Measurements from ENCODE around the gene DRD5.

Gene DRD5

DNA sequence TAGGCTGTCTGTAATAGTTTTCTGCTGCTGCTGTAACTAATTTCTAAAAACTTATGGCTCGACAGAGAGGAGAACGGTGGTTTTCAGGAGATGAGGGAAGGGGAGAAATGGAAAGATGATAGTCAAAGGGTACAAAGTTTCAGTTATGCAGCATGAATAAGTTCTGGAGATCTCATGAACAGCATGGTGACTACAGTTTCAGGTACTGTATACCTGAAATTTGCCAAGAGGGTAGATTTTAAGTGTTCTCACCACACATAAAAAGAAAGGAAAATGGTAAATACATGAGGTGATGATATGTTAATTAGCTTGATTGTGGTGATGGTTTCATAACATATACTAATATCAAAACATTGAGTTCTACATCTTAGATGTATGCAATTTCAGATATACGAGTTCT is 34.9 kb downstream of the DRD5 start:
- no peak for DNase-seq (ENCODE audit: low read depth)

DNA sequence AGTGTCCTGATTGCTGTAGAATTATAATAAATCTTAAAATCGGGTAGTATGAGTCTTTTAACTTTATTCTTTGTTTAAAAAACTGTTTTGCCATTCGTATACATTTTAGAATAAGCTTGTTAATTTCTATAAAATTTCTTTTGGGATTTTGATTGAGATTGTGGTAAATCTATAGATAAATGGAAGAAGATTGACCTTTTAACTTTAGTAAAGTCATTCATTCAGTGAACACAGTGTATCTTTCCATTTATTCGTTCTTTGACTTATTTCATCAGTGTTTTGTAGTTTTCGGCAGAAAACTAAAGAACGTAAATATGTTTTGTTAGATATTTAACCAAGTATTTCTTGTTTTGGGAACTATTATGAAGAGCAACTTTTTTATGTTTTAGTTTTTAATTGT is 38.9 kb downstream of the DRD5 start:
- no peak for DNase-seq (ENCODE audit: low read depth)

DNA sequence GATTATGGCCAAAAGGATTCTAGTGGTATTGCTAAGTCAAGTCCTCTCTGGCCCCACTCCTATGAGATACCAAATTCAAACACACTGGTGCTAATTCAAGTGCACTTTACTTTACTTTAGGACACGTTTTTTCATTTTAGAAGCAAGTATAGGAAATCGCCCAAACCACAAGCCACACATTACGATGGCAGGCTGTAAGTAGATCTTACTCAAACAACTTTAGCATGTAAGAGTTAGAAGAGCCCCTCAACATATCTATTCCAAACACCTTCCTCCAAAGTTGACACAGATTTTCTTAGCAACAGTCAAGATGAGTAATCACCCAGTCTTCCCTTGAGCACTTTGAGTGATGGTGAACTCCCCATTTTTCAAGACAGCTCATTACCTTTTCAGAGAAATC is 43.6 kb downstream of the DRD5 start:
- DNase-seq (ENCODE audit: low read depth) = no peak

DNA sequence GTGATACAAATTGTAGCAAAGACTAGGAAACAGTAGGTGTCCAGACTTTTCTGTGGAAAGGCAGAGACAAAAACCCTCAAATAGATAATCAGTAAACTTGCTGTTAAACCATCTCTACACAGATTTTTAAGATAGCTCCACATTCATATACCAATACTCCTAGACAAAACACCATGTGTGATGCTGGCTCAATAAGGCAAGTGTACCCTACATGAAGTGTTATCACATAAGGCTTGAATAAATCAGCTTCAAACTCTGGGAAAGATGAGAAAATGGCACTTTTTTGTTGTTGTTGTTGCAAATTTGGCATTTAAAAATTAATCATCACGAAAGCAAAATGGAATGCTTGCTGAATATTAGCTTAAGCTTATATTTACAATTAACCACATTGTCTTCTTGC is 45.1 kb downstream of the DRD5 start:
- DNase-seq (ENCODE audit: low read depth) = no peak

DNA sequence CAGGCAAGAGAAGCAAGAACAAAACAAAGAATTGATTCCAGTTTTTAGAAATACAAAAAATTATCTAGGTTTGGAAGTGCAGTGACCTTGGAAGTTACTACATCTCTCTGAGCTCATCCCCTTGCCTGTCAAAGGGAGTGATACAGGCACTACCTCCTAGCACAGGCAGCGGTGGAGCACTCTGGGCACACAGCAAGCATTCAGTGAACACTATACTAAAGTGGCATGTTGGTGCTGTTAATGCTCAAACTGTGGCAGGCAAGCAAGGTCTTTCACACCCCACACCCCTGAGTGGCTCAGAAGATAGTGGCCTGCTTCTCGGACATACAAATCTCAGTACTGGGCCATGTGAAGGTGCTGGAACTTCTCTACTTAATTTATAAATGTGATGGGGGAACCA is 51.2 kb downstream of the DRD5 start:
- DNase-seq (ENCODE audit: low read depth) = no peak

DNA sequence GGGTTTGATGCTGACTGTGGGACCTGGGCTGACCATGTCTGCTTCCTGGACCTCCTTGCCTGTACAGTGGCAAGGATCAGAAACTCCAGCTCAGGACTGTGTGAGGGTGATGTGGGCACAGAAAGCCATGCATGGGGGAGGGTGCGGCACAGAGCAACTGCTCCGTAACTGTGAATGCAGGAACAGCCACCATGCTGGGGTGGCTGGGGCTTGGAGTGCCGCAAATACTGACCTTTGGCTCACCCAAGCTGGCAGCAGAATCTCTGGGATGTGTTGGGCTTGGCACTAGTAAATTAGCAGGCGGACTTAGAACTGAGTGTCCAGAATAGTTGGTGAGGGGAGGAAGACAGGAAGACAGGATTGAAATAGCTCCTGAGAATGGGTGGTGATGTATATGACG is 52.0 kb downstream of the DRD5 start:
- DNase-seq (ENCODE audit: low read depth) = no peak
